IgD-negative memory B cell (primary cell): ENCODE data around the gene ILDR1. TPM values are rescaled to one million over a fixed set of nuclear protein-coding genes. Genes with fewer than 3 reads are reported as not detected.

Source experiments
- H3K27ac Mint-ChIP-seq, 3 donors: one replicate each; pipeline ENCODE4 v1.8.0; 2020 to 2022; ENCODE audit warnings: mild to moderate bottlenecking in 3 of 3, mixed read lengths in 3 of 3, moderate library complexity in 1 of 3
- H3K27me3 Mint-ChIP-seq: one replicate; pipeline ENCODE4 v1.8.0; 2021; ENCODE audit warnings: mixed read lengths
- H3K36me3 Mint-ChIP-seq: one replicate; pipeline ENCODE4 v1.8.0; 2020; ENCODE audit warnings: mild to moderate bottlenecking, mixed read lengths
- H3K4me1 Mint-ChIP-seq, 3 donors: one replicate each; pipeline ENCODE4 v1.8.0; 2020 to 2022; ENCODE audit warnings: mixed read lengths in 3 of 3, mild to moderate bottlenecking in 1 of 3
- H3K4me3 Mint-ChIP-seq, 4 donors: one replicate each; pipeline ENCODE4 v1.8.0; 2020 to 2022; ENCODE audit warnings: mild to moderate bottlenecking in 4 of 4, mixed read lengths in 4 of 4, moderate library complexity in 3 of 4
- H3K9me3 Mint-ChIP-seq, 3 donors: one replicate each; pipeline ENCODE4 v1.8.0; 2020 to 2021; ENCODE audit warnings: mixed read lengths in 3 of 3, mild to moderate bottlenecking in 1 of 3
- polyA plus RNA-seq: library from polyadenylated mRNA; unstranded; fragments of 300-500 nt; fragmentation: Illumina TruSeq; gene quantifications from one replicate; pipeline ENCODE4 v1.2.3, GENCODE V29; 2021

ILDR1 gene
- polyA plus RNA-seq, 1 donor from 2014 or later: 4.0 TPM

- Mint-ChIP-seq H3K27me3 (no peaks in the 10 kb centered on the region), H3K4me3 (peak overlapping the region in 3 of 4 donors; percentile 23 to 59 (median 59)), H3K9me3 (no peaks in the 10 kb centered on the region), H3K27ac (peak overlapping the region; percentile 25 to 93 (median 76)), H3K36me3 (peaks cover 7% of the 10 kb centered on the region), H3K4me1 (peaks cover 58 to 76% (median 66%) of the 10 kb centered on the region in 3 donors)
Observed at GRCh38 chr3:121994551-121994950, 27.5 kb downstream of the ILDR1 start.

GRCh38 chr3:121992601-121993560, 29.2 kb downstream of the ILDR1 start:
- H3K36me3 Mint-ChIP-seq: peaks cover 11% of the 10 kb centered on the region
- peak overlapping the region; percentile 72 to 93 (median 87) for H3K27ac Mint-ChIP-seq
- H3K9me3 Mint-ChIP-seq: no peaks in the 10 kb centered on the region
- peaks cover 58 to 72% (median 66%) of the 10 kb centered on the region in 3 donors for H3K4me1 Mint-ChIP-seq
- peak overlapping the region; percentile 22 to 90 (median 64) for H3K4me3 Mint-ChIP-seq
- H3K27me3 Mint-ChIP-seq: no peaks in the 10 kb centered on the region

GRCh38 chr3:121989943-121990342, 32.1 kb downstream of the ILDR1 start:
- H3K27me3 Mint-ChIP-seq: no peaks in the 10 kb centered on the region
- H3K4me1 Mint-ChIP-seq: peaks cover 40 to 50% (median 47%) of the 10 kb centered on the region in 3 donors
- peaks cover 14% of the 10 kb centered on the region for H3K36me3 Mint-ChIP-seq
- H3K27ac Mint-ChIP-seq: no peak overlapping the region
- no peaks in the 10 kb centered on the region for H3K9me3 Mint-ChIP-seq
- peak overlapping the region in 1 of 4 donors; percentile 23 for H3K4me3 Mint-ChIP-seq

GRCh38 chr3:121988146-121988545, 33.9 kb downstream of the ILDR1 start:
- Mint-ChIP-seq H3K27me3 (no peaks in the 10 kb centered on the region), H3K4me3 (no peak overlapping the region), H3K27ac (peak overlapping the region in 1 of 3 donors; percentile 6), H3K9me3 (peaks cover 2 to 12% (median 4%) of the 10 kb centered on the region in 3 donors), H3K36me3 (peaks cover 20% of the 10 kb centered on the region), H3K4me1 (peaks cover 33 to 37% (median 37%) of the 10 kb centered on the region in 3 donors)

GRCh38 chr3:121985846-121986245, 36.2 kb downstream of the ILDR1 start:
- Mint-ChIP-seq H3K27me3 (no peaks in the 10 kb centered on the region), H3K27ac (no peak overlapping the region), H3K36me3 (peaks cover 14% of the 10 kb centered on the region), H3K4me3 (no peak overlapping the region), H3K9me3 (peaks cover 2 to 12% (median 7%) of the 10 kb centered on the region in 3 donors), H3K4me1 (peaks cover 27 to 31% (median 28%) of the 10 kb centered on the region in 3 donors)

GRCh38 chr3:121981473-121981872, 40.6 kb downstream of the ILDR1 start:
- H3K27me3 Mint-ChIP-seq: no peaks in the 10 kb centered on the region

GRCh38 chr3:121980450-121980796, 41.6 kb downstream of the ILDR1 start:
- H3K27ac Mint-ChIP-seq: peak overlapping the region; percentile 4 to 59 (median 53)

More at GRCh38 chr3:121981473-121981872, 40.6 kb downstream of the ILDR1 start:
- Mint-ChIP-seq H3K9me3 (peaks cover 7 to 21% (median 7%) of the 10 kb centered on the region in 3 donors), H3K36me3 (peaks cover 14% of the 10 kb centered on the region), H3K4me1 (peaks cover 19 to 41% (median 28%) of the 10 kb centered on the region in 3 donors), H3K4me3 (peak overlapping the region in 2 of 4 donors; percentile 32 to 63), H3K27ac (no peak overlapping the region)

GRCh38 chr3:121979734-121980449, 42.2 kb downstream of the ILDR1 start:
- H3K4me1 Mint-ChIP-seq: peaks cover 17 to 36% (median 29%) of the 10 kb centered on the region in 3 donors
- peak overlapping the region in 2 of 4 donors; percentile 41 to 75 for H3K4me3 Mint-ChIP-seq
- peaks cover 15% of the 10 kb centered on the region for H3K36me3 Mint-ChIP-seq
- no peaks in the 10 kb centered on the region for H3K27me3 Mint-ChIP-seq
- peaks cover 7 to 30% (median 9%) of the 10 kb centered on the region in 3 donors for H3K9me3 Mint-ChIP-seq
- H3K27ac Mint-ChIP-seq: peak overlapping the region; percentile 4 to 59 (median 53)

More at GRCh38 chr3:121980450-121980796, 41.6 kb downstream of the ILDR1 start:
- H3K9me3 Mint-ChIP-seq: peaks cover 7 to 27% (median 9%) of the 10 kb centered on the region in 3 donors
- H3K27me3 Mint-ChIP-seq: no peaks in the 10 kb centered on the region
- peaks cover 17% of the 10 kb centered on the region for H3K36me3 Mint-ChIP-seq
- peaks cover 19 to 41% (median 31%) of the 10 kb centered on the region in 3 donors for H3K4me1 Mint-ChIP-seq
- peak overlapping the region in 2 of 4 donors; percentile 57 to 75 for H3K4me3 Mint-ChIP-seq

GRCh38 chr3:121979246-121979645, 42.8 kb downstream of the ILDR1 start:
- H3K9me3 Mint-ChIP-seq: peaks cover 8 to 32% (median 9%) of the 10 kb centered on the region in 3 donors
- H3K27ac Mint-ChIP-seq: peak overlapping the region in 2 of 3 donors; percentile 53 to 59
- peak overlapping the region in 1 of 4 donors; percentile 69 for H3K4me3 Mint-ChIP-seq
- H3K36me3 Mint-ChIP-seq: peaks cover 16% of the 10 kb centered on the region
- H3K4me1 Mint-ChIP-seq: peaks cover 17 to 36% (median 27%) of the 10 kb centered on the region in 3 donors
- H3K27me3 Mint-ChIP-seq: no peaks in the 10 kb centered on the region

GRCh38 chr3:121976727-121977126, 45.3 kb downstream of the ILDR1 start:
- no peaks in the 10 kb centered on the region for H3K27me3 Mint-ChIP-seq
- no peak overlapping the region for H3K27ac Mint-ChIP-seq
- no peak overlapping the region for H3K4me3 Mint-ChIP-seq
- H3K9me3 Mint-ChIP-seq: peaks cover 3 to 28% (median 7%) of the 10 kb centered on the region in 3 donors
- H3K4me1 Mint-ChIP-seq: peaks cover 17 to 35% (median 27%) of the 10 kb centered on the region in 3 donors
- H3K36me3 Mint-ChIP-seq: peaks cover 12% of the 10 kb centered on the region

- Mint-ChIP-seq H3K27me3 (no peaks in the 10 kb centered on the region), H3K4me1 (peaks cover 11 to 25% (median 18%) of the 10 kb centered on the region in 3 donors), H3K36me3 (peaks cover 12% of the 10 kb centered on the region), H3K9me3 (peaks cover 3 to 28% (median 7%) of the 10 kb centered on the region in 3 donors), H3K27ac (peak overlapping the region in 1 of 3 donors; percentile 50), H3K4me3 (no peak overlapping the region)
Observed at GRCh38 chr3:121975702-121976302, 46.2 kb downstream of the ILDR1 start.

- Mint-ChIP-seq H3K4me3 (no peak overlapping the region), H3K9me3 (peaks cover 3 to 28% (median 7%) of the 10 kb centered on the region in 3 donors), H3K27me3 (no peaks in the 10 kb centered on the region)
Observed at GRCh38 chr3:121974601-121975111, 47.4 kb downstream of the ILDR1 start.

GRCh38 chr3:121970047-121970446, 52.0 kb downstream of the ILDR1 start:
- Mint-ChIP-seq H3K27me3 (no peaks in the 10 kb centered on the region), H3K4me3 (no peak overlapping the region), H3K27ac (no peak overlapping the region), H3K36me3 (peaks cover 7% of the 10 kb centered on the region), H3K9me3 (peaks cover 4 to 16% (median 7%) of the 10 kb centered on the region in 3 donors), H3K4me1 (peaks cover 0 to 5% (median 4%) of the 10 kb centered on the region in 3 donors)

More at GRCh38 chr3:121974601-121975111, 47.4 kb downstream of the ILDR1 start:
- peaks cover 12 to 16% (median 14%) of the 10 kb centered on the region in 3 donors for H3K4me1 Mint-ChIP-seq
- no peak overlapping the region for H3K27ac Mint-ChIP-seq
- peaks cover 11% of the 10 kb centered on the region for H3K36me3 Mint-ChIP-seq

- Mint-ChIP-seq H3K9me3 (peaks cover 4 to 14% (median 7%) of the 10 kb centered on the region in 3 donors), H3K36me3 (peaks cover 4% of the 10 kb centered on the region), H3K4me3 (no peak overlapping the region), H3K27ac (no peak overlapping the region), H3K4me1 (peaks cover 0 to 5% (median 4%) of the 10 kb centered on the region in 3 donors), H3K27me3 (no peaks in the 10 kb centered on the region)
Observed at GRCh38 chr3:121969631-121970030, 52.4 kb downstream of the ILDR1 start.
